HG02588 (cell line): Measurements from ENCODE around the gene LIPC.

ENCODE experiments used
- ATAC-seq: cut with Tn5 transposase; IDR thresholded peaks from one replicate; pipeline ENCODE4 v1.9.1; 2021; ENCODE audit warnings: mild to moderate bottlenecking, moderate library complexity; ENCODE audit not compliant: unreplicated experiment

LIPC gene

DNA sequence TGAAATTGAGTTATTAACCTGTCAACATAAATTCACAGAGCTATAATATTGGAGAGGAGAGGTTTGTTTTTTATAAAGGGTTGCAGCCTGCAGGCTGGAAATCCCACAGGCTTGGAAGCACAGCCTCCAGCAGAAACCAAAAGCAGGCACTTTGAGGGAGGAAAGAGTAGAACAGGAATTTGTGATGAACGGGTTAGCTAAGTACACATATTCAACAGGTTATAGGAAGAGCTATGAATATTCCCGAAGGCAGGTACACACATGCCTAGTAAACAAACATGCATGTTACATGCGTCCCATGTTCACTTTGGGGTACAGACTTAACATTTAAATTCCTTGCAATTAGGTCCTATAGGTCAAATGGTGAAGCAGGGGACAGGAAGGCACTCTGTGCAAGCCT lies 25.9 kb upstream of the LIPC start:
- ATAC-seq: no peak

DNA sequence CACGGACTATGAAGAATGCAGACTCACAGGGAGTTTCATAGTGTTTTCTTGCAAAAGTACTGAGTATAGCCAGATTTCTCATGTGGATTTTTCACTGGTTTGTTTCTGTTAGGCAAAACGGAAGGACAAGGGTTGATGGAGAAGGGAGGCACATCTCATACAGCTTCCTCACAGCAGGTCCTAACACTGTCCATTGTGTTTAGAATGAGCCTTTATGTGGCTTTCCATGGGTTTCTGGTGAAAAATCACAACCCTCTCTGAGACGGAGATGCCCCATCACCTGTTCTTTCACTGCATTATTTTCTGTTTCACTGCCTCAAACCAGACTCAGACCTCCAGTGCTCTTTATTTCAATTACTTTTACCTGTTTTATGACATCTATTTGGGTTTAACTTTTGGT lies 25.0 kb upstream of the LIPC start:
- no peak for ATAC-seq

DNA sequence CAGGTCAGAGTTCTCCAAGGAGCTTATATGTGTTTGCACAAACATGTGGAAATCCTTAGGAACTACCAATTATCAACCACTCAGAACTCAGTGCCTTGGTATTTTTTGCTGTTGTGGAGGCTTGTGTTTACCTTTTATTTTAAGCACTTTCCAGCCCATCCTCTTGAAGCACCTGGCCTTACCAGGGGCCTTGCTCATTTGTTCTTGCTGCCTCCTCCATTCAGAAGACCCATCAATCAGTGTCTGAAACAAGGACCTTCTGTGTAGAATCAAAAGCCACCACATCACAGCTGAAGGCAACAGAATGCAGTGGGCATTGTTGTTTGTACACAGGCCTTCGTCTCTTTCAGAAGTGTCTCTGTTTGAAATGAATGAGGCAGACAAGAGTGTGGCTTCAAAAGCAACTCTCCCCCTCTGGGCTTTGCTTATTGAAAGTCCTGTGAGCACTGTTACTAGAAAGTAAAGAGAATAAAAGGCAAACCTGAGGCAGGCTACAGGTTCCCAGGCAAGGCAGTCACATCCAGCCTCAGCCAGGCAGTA lies 24.5 kb upstream of the LIPC start:
- ATAC-seq: no peak

DNA sequence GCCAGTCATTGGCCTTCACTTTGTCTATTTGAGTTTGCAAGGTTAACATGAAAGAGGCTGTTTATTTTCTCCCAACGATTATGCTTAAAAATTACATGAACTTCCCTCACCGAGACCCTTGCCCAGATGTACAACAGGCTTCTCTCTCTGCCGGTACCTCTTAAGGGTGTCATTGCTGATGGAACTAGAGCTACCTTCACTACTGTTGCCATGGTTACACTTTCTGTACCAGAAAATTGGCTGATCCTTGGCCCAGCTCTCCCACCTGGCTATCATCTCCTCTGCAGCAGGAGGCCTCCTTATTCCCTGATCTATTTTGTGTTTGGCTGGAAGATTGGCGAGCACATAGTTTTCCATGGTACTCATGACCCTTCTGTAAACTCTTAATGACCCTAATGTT lies 24.0 kb upstream of the LIPC start:
- ATAC-seq: no peak

DNA sequence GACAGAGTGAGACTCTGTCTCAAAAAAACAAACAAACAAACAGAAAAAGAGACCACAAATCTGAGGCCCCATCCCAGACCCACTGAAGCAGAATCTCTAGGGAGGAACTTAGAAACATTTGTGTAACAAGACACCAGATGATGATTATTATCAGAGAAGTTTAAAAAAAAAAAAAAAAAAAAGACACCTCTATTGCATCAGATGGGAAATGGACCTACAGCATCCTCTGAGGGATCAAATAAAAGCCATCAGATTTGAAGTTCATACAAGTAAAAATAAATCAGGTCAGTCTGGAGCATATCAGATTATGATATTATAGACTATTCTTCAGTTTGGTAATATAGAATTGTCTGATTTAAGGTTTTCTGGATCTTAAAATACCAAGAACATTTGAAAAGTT lies 21.9 kb upstream of the LIPC start:
- ATAC-seq: no peak

DNA sequence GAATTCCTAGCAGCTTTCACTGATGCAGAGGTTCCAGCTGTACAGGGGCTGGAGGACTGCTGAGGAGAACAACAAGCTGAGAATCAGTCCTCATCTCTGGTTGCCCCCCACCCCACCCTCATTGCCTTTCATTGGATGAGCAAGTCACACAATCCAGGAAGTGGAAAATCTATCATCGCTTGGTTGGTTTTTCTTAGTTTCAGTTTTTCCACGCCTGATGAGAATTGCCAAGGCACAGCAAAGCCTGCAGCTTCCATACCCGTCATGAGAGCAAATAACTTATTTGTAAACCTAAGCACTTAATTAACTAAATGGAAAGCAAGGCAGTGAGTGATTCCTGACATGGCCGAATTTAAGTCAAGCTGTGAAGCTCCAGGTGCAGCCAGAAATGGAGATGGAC lies 21.4 kb upstream of the LIPC start:
- no peak for ATAC-seq

DNA sequence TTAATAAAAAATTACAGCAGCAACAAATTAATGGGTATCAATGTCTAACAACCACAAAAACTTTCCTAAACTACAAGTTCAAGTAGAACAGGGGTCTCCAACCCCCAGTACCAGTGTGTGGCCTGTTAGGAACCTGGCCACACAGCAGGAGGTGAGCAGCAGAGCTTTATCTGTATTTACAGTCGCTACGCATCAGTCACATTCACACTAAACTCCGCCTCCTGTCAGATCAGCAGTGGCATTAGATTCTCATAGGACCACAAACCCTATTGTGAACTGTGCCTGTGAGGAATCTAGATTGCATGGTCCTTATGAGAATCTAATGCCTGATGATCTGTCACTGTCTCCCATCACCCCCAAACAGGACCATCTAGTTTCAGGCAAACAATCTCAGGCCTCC lies 18.5 kb upstream of the LIPC start:
- ATAC-seq: no peak

DNA sequence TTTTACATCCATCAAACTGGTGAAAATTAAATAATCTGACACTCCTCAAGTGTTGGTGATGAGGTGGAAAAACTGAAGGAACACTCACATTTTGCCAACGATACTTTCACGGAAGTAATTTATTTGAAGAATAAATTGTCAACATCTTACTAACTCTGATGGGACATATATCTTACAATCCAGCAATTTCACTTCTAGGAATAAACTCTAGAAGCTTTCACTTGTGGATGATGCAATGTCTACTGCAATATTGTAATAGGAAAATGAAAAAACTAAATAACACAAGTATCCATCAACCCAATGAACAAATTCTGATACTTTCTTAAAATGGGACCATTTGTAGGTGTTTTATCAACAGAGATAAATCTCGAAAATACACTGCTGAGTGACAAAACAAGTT lies 16.2 kb upstream of the LIPC start:
- no peak for ATAC-seq

DNA sequence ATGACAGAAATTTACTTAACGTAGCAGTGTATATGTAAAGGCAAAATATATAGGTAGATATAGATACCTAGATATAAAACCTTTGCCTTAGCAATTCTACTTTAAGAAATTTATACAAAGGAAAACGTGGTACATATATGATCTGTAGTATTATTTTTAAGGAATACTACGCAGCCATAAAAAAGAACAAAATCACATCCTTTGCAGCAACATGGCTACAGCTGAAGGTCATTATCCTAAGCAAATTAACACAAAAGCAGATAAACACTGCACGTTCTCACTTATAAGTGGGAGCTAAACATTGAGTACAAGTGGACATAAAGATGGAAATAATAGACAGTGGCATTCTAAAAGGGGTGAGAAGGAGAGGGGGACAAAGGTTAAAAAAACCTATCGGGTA lies 14.8 kb upstream of the LIPC start:
- ATAC-seq: no peak

DNA sequence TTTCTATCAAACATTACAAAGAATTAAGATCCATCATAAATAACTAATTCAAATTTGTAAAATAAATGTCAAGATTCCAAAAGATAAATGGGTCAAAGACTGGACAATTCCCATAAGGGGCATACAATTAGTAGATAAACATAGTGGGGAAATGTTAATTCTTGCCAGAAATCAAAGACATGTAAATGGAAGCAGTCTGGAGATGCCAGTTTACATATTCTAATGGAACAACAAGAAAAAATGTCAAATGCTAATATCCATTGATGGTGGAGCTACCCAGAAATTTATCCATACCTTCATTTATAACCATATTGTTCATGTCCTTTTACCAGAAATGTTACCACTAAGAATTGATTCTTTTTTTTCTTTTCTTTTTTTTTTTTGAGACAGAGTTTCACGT lies 13.7 kb upstream of the LIPC start:
- no peak for ATAC-seq

DNA sequence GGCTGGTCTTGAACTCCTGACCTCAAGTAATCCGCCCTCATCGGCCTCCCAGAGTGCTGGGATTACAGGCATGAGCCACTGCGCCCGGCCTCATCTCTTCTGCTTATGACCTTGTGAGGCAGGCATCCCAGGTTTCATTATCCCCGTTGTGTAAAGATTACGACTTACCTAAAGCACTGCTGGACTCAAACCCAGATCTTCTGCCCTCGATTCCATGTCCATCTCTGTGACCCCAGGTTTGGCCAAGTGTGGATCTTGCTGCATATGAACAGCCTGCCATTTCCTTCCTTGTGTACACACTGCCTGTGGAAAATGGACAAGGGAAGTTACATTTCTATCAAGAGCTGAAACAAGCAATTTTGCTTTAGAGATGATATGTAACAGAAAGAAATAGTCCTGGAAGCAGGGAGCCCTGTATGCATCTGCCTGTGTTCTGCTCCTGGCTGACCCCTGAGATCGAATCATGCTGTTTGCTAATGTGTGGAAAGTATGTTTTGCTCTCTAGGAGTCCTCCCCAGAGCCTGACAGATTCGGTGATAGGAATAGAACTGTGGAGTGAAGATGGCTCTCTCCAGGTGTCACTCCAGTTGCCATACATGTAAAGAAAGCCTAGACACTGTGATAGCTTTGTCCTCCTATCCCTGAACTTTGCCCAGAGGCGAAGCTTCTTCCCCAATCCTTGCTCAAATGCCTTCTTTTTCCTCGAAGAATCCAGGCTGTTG lies 11.8 kb upstream of the LIPC start:
- no peak for ATAC-seq

DNA sequence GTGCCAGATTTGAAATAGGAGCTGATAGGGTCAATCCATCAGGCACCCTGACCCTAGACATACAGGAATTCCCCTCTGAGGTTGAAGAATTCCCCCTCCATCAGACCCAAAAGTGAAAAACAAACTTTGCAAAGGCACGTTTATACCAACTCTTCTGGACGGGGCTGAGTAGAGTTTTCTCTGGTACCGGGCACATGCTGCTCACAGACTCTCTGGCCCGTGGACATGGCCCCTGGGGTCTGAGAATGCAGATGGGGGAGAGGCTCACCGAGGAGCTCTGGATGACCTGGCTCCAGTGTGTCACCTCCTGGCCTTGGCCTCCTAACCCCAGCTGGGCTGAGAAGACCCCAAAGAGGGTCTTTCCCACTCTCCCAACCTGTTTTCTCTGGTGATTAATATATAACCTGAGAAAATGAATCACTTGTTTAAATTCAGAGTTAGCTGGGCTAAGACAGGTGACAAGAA lies 11.2 kb upstream of the LIPC start:
- ATAC-seq: no peak

DNA sequence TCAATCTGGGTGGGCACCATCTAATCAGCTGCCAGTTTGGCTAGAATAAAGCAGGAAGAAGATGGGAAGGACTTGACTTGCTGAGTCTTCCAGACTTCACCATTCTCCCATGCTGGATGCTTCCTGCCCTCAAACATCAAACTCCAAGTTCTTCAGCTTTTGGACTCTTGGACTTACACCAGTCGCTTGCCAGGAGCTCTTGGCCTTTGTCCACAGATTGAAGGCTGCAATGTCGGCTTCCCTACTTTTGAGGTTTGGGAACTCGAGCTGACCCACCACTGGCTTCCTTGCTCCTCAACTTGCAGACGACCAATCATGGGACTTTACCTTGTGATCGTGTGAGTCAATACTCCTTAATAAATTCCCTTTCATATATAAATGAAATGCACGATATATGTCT lies 8.6 kb upstream of the LIPC start:
- ATAC-seq: no peak

DNA sequence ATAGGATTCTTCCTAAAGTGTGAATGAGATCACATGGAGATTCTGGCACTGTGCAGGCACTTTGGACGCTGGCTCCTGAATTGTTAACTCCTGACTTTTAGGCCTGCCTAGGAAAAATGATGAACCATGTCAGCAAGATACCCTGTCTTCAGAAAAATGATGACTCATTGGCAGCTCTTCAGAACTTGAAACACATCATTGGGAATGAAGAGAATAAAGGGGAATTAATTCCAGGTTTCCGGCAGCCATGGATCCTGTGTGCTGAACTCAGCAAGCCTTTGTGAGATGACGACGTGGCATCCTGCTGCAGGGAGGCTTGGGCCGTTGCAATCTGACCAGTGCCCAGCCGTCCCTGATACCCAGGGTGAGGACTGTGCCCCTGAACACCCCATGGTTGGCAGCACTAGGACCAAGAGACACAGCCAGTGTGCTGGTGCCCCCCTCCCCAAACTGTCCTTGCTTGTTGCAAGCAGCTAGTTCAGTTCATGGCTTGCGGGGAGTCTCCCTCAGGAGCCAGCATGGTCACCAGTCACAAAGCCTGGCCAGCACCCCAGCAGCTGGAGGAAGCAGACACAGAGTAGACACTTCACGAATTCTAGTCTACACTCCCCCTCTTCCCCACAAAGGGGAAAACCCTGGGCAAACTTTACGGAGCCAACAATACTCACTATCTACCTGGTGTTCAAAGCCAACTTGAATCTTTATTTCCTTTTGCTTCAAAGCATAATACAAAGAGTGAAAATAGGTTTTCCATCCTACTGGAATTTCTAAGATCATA lies 7.8 kb upstream of the LIPC start:
- ATAC-seq: no peak

DNA sequence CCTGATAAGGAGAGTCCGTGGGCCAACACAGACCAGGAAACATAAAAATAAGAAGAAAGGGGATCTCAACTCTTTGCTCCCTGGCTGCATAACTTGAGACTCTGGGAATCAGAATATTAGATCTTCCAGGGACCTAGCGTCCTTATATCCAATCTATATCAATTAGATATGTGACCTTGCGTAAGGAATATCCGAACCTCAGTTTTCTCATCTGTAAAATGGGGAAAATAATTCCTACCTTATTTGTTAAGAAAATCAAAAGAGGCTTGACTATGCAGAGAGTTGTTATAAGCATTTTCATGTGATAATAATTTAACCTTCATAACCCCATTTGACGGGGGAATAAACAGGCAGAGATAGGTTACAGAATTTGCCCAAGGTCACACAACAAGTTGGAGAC lies 7.1 kb upstream of the LIPC start:
- no peak for ATAC-seq

DNA sequence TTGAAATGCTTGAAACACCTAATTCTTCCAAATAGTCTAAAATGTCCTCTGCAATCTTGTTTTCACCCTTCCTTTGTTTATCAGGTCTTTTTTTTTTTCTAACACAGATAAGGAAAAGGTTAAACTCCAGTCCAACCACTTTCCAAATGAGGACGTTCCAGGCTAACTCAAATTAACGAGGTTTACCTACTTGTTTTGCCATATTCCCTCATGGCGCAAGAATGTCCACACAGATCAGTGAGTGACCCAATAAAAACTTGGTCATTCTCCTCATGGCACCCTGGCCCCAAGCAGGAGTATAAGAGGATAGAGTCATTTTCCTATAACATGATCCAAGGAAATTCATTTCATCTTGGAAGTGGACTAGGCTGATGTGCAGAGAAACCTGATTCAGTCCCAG lies 6.6 kb upstream of the LIPC start:
- ATAC-seq: no peak

DNA sequence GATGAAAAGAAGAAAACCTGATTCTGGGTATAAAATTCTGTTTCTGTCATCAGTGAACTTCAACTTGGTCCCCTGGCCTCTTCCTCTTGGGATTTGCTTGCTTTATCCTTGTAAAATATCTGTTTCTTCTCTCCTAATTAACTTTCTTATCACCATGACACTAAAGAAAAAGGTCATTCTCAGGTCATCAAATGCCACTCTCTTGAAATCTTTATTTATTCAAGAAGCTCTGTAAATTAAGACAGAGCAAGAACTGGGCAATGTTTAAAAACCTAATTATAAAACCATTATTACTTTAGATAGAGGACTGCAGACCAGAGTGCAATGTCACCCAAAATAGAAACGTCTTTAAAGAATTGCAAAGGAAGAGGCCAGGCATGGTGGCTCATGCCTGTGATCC lies 6.0 kb upstream of the LIPC start:
- ATAC-seq: no peak

DNA sequence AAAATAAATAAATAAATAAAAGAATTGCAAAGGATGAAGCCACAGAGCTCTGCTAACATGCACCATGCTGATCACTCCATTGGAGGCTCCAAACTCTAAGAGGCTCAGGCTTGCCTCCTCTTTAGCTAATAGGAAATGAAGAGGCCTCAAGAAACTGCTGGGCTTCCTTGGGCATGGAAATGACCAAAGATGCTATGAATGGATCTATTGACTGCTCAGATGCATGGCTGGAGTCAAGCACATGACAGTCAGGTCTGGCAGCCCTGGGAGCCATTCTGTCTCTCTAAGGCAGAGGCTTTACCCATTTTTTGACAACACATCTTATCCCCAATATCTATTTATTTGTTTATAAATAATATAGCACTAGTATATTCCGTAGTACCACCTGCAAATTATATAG lies 5.3 kb upstream of the LIPC start:
- ATAC-seq: no peak

DNA sequence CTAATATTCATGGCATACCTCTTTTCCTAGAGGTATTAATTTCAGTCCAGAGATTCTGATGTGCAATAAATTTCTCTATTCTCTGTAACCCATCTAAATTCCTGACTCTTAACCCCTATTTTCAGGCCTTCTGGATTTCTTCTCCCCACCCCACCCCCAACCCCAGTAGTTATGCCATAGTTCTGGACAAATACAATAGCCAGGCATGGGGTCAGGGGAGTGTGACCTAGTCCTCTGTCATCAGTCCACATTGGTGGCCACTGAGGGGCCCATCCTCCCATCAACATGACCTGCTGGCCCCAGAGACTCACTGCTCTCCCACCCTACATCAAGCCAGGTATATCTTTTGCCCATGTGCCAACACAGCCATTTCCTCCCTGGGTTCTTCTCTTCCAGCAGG lies 3.8 kb upstream of the LIPC start:
- no peak for ATAC-seq

DNA sequence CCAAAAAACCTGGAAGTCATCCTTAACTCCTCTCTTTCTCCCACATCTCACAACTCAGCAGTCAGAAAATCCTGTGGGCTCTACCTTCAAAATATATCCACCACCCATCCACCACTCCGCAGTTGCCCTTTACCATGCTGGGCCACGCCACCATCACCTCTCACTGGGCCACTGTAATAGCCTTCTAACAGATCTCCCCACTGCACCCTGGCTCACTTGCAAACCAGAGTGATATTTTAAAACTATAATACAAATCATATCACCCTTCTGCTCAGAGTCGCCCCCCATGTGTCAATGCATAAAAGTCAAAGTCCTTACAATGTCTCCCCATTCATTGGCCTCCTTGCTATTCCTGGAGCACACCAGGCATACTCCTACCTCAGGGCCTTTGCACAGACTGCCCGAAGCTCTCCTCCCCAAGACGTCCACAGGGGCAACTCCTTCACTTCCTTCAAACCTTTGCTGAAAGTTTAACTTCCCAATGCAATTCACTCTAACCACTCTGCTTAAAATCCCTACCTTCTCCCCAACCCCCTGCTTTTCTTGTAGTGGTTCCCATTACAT lies 1.5 kb upstream of the LIPC start:
- ATAC-seq: no peak

DNA sequence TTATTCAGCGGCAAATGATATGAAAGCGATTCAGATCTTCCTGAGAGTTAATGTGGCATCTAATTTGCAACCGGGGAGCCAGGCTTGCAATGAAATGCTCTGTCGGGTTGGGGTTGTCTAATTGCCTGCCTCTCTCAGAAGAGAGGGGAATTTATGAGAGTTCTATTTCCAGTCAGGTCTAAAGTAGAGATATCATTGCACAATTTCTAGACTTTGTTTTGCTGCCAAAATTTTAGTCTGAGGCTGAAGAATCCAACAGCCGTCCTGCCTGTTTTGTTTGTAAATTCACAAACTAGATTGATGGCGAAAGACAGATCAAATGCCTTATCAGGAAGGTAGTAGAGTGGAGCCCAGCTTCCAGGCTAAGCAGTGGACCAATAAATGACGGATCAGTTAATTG lies 610 bp downstream of the LIPC start:
- ATAC-seq: no peak
